Mesenteric fat pad (tissue), 1 donor: ENCODE results near the gene PAPPA2. TPM values are rescaled to one million over a fixed set of nuclear protein-coding genes. Genes with fewer than 3 reads are reported as not detected.
"Not testable (repeated sequence)": the region's sequence is repeated elsewhere in the genome, so short reads cannot be mapped to it uniquely, and the experiment has no call there.

Experiments used
- DNase-seq: peaks from one replicate; pipeline ENCODE4 v3.0.0-alpha.2; 2020; ENCODE audit warnings: low spot score
- total RNA-seq: library from RNA; stranded (reverse); fragmentation: NEBNext Ultra II Directional; extraction: Animal tissue kit (Norgen Biotek cat#: 25700); gene quantifications from one replicate; pipeline ENCODE4 v1.2.1, GENCODE V29; 2021
- donor health status: DM: yes; HTN: yes; CAD: no.

Gene PAPPA2
- total RNA-seq, 1 donor from 2014 or later = 0.48 TPM

DNA sequence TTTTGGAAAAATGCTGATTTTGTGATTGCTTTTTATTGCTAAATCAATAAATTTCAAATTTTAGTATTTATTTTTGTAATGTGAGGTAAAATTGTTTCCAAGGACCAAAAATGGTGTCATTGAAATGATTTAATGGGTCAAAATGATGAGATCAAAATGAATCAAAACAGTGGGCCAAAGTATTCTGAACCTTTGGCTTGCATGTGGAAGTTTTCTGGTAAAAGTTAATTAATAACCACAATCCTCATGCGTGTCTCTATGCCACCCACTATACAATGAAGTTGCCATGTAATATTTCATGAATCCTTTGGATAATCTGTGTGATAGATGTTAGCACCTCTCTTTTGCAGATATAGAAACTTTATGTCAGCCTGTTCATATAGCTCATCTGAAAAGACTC lies 83.8 kb downstream of the PAPPA2 start:
- no peak for DNase-seq

- DNase-seq = no peak
These were observed 88.2 kb downstream of the PAPPA2 start for GRCh38 chr1:176551146-176551545.

DNA sequence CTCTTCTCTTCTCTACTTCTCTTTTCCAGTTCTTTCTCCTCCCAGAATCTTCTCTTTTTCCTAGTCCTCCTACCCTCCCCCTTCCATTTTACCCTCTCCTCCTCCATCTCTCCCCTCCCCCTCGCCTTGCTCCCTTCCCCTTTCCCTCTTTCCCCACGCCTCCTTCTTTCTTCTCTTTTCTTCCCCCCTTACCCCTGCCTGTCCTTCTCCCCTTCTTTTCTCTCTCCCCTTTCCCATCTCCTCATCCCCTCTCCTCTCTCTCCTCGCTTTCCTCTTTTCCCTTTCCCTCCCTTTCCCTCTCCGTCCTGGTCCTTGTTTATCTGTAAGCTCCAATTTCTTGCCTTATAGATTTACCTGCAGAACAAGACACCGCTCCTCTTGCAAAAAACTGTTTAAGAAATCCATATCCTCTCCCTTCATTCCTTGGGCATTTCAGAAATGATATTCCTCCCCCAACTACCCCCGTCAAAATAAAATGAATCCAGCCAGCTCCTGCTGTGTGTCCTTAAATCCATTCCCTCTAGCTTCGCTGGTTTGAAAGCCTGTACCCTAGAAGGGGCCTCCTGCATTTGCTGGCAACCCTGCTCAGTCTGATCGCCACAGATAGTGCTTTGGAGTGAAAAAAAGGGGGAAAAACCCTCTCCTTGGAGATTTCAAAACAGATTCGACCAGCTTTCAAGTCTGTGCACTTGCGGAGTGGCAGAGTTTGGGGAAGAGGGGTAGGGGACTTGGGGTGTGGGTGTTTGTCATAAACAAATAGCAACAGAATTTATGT lies 89.4 kb downstream of the PAPPA2 start:
- no peak for DNase-seq

DNA sequence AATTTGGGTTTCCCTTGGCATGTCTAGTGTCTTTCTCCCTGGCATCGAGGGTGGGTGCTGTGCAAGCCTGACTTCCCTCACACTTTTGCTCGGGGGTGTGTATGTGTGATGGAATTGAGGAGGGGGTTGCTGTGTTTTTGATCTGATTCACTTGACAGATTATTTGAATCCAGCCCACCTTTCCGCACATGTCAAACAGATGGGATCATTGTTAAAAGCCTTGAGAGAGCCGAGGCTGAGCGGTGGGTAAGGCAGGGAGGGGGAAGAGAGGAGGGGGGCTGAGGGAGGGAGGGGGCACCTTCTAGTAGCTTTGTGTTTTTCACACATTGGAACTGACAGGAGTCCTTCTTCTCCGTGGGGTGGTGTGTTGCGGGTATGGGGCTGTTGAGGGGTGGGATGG lies 90.0 kb downstream of the PAPPA2 start:
- DNase-seq = no peak

DNA sequence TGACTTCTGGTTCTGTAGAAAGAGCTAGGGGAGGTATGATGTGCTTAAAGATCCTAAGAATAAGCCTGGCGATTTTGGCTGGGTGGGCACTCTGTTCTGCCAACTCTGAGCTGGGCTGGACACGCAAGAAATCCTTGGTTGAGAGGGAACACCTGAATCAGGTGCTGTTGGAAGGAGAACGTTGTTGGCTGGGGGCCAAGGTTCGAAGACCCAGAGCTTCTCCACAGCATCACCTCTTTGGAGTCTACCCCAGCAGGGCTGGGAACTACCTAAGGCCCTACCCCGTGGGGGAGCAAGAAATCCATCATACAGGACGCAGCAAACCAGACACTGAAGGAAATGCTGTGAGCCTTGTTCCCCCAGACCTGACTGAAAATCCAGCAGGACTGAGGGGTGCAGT lies 93.3 kb downstream of the PAPPA2 start:
- DNase-seq = no peak

DNA sequence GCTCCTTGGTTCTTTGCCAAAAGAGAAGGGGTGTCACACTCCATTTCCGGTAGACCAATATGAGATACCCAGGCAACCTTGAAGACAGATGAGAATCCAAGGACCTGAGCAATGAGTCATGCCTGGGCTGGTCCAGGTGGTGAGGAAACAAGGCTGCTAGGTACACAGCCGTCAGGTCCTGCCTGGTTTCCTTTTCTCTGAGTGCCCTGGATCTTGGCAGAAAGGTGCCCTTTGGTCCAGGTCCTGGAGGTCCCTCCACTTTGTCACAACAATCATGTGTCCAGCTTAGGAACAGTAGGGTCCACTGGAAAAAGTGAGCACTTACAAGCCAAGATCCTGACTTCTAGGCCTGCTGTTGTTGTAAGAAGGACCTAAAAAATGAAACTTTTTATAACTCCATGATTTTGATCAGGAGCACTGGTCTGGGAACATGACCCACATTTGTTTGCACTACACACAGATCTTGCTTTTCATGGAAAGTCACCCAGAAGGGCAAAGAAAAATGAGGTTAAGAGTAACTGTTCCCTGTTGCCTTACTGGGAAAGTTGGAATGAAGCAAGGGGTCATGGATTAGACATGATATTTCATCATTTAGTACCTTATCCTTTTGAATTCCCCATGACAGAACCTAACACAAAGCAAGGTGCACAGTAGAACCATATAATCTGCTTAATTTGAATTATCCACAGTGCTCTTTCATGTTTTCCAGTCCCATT lies 94.7 kb downstream of the PAPPA2 start:
- no peak for DNase-seq

GRCh38 chr1:176558561-176558960 lies 95.6 kb downstream of the PAPPA2 start:
- no peak for DNase-seq

- DNase-seq = no peak
These were observed 96.5 kb downstream of the PAPPA2 start for GRCh38 chr1:176559474-176559873.

- DNase-seq = no peak
These were observed 96.9 kb downstream of the PAPPA2 start for GRCh38 chr1:176559878-176560277.

- no peak for DNase-seq
These were observed 97.7 kb downstream of the PAPPA2 start for GRCh38 chr1:176560681-176561080.

DNA sequence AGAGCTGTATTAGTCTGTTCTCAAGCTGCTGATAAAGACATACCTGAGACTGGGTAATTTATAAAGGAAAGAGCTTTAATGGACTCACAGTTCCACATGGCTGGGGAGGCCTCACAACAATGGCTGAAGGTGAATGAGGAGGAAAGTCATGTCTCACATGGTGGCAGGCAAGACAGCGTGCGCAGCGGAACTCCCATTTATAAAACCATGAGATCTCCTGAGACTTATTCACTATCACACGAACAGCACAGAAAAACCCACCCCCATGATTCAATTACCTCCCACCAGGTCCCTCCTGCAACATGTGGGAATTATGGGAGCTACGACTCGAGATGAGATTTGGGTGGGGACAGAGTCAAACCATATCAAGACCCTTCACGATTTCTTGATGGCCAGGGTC lies 98.8 kb downstream of the PAPPA2 start:
- not testable (repeated sequence) for DNase-seq

DNA sequence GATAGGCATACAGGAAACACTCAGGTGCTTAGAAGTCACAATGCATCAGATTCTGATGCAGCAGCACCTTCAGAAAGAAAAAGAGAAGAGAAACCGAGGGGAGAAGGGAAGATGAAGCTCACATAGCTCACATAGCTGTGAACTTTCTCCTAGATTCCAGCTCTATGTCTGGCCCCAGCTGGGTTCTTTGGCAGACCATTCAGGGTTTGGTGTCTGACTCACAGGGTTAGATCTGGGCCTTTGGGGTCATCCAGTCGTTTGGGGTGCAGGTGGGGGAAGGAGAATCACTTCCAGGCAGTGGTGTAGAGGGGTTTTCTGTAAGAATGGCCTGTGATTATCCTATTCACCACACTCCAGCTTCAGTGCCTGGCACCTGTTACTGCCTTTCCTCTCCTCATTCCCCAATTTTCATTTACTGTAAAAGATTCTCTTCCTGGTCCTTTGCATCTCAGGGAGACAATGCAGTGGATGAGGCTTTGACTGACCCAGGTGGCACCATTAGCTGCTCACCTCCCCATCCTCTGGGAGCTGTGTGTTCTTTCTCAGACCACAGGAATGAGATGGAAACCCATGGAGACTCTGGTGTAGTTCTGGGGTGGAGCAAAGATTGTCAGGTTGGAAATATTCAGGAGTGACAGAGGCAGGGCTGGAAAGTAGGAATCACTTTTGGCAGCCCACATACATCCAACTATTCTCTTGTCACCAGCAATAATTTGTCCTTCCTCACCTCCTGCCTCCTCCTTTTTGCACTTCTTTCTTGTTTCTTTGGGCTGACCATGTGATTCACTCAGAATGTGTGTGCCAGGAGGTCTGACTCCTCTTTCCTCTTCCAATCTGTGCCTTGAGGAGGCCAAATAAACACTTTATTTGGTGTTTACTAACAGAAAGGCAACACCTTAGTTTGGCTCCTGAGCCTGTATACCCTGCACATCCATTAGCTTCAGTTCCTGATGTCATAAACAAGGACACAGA lies 103.3 kb downstream of the PAPPA2 start:
- no peak for DNase-seq

DNA sequence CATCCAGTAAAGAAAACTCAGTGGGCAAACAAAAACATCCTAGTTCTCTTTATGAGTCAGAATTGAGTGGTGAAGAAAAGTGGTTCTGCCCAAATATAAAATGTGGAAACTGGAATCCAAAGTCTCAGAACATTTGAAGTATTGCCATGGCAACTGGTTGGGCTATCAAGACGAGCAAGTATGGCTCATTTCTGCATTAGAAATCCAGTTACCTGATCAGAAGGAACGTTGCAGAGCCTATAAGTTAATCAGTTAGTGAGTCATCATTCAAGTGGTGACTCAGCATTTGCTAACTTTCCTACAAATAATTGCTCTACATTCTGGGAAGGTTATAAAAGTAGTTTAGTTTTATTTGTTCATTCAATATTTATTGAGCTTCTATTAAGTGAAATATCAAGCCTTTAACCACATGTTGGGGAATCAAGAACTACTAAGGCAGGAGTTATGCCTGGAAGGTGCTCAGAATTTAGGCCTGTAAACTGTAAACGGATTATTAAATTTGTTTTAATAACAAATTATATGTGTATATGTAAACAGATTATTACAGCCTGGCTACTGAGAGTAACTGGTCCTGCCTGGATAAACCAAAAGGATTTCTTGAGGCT lies 104.3 kb downstream of the PAPPA2 start:
- no peak for DNase-seq

DNA sequence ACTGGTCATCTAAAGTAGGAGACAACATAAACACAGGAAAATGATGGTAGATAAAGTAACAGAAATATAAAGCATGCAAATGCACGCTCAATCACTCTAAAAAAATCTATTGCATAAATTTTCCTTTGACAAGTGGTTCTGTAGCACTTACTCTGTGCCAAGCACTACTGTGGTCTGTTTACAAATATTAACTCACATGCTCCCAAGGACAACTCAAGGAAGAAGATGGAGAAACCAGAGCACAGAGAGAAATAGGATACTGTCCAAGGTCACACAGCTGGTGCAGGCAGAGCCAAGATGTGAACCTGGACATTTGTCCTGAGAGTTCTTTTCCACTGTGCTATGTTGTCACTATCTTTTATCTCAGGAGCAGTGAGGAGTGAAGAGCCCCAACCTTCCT lies 105.2 kb downstream of the PAPPA2 start:
- no peak for DNase-seq

DNA sequence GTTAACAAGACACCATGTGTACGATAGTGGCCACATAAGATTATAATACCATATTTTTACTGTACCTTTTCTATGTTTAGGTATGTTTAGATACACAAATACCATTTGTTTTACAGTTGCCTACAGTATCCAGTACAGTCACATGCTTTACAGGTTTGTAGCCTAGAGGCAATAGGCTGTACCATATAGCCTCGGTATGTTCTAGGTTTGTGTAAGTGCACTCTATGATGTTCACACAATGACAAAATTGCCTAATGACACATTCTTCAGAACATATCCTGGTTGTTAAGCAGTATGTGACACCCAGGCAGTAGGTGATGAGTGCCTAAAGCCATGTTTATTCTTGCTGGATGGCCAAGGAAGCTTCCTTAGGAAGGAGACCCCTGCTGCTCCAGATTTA lies 111.8 kb downstream of the PAPPA2 start:
- DNase-seq = no peak

DNA sequence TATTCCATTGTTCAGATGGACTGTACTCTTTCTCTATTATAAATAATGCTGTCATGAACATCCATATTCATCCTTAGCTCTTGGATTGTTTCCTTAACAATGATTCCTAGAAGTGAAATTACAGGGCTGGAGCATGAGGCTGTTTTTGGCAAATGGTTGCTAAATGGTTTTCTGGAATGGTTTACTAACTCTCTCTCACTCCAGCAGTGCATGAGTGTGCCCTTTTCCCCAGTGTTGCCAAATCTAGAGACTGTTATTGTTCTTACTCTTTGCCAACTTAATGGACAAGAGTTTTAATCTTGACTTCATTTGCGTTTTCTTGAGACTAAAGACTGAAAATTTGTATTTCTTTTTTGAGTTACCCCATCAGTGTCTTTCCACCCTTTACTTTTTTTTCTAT lies 113.0 kb downstream of the PAPPA2 start:
- DNase-seq = no peak

DNA sequence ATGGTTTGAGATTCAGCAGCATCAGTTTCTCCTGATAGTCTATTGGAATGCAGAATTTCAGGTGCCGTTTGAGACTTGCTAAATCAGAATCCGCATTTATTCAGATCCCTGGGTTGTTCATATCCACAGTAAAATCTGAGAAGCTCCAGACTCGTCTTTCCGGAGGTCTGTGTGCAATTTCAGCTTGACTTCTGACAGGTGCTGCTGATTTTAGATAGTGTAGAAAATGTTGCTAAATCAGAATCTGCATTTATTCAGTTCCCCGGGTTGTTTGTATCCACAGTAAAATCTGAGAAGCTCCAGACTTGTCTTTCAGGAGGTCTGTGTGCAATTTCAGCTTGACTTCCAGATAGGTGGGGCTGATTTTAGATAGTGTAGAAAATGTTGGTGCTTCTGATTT lies 113.7 kb downstream of the PAPPA2 start:
- DNase-seq = no peak

- DNase-seq = no peak
These were observed 114.7 kb downstream of the PAPPA2 start for GRCh38 chr1:176577646-176578197.

GRCh38 chr1:176579087-176579486 lies 116.1 kb downstream of the PAPPA2 start:
- DNase-seq = no peak

- DNase-seq = no peak
These were observed 132.2 kb downstream of the PAPPA2 start for GRCh38 chr1:176595217-176595616.

DNA sequence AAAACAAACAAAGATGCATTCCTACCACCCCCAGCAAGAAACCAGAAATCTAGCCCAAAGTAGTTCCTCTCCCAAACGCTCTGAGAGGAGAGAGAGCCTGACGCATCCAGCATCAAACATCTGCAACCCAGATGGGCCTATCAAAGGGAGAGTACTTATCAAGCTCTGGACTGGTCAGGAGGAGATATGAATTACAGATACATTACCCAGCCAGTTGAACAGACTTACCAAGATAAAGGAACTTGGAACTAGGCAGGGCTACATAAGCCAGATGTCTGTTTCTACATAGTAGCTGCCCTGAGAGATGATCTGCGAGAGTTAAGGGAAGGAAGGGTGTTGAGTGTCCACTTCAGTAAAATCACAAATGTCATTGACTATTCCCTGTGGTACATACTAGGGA lies 138.4 kb downstream of the PAPPA2 start:
- no peak for DNase-seq
